ENCODE results near the gene MEGF11.

- TF ChIP-seq, protein P1, sequence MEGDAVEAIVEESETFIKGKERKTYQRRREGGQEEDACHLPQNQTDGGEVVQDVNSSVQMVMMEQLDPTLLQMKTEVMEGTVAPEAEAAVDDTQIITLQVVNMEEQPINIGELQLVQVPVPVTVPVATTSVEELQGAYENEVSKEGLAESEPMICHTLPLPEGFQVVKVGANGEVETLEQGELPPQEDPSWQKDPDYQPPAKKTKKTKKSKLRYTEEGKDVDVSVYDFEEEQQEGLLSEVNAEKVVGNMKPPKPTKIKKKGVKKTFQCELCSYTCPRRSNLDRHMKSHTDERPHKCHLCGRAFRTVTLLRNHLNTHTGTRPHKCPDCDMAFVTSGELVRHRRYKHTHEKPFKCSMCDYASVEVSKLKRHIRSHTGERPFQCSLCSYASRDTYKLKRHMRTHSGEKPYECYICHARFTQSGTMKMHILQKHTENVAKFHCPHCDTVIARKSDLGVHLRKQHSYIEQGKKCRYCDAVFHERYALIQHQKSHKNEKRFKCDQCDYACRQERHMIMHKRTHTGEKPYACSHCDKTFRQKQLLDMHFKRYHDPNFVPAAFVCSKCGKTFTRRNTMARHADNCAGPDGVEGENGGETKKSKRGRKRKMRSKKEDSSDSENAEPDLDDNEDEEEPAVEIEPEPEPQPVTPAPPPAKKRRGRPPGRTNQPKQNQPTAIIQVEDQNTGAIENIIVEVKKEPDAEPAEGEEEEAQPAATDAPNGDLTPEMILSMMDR (conservative IDR thresholded peaks at IDR 0.05 in 1 of 2, IDR thresholded peaks at IDR 0.05 in 1 of 2; ENCODE audit: low read depth in 1 of 2, low read length in 2 of 2), result no peak
- no peak for TF ChIP-seq EZH2 (IDR thresholded peaks at IDR 0.05; ENCODE audit: low read length, missing control alignments)
Observed at GRCh38 chr15:66066005-66066404, 187.5 kb downstream of the MEGF11 start.
